ENCODE results near the gene NRSN1. TPM values are rescaled to one million over a fixed set of nuclear protein-coding genes. Genes with fewer than 3 reads are reported as not detected.

Gene NRSN1
- total and polyA plus RNA-seq, 2 of the 13 experiments (the other 11 are each of a cell fraction or from before 2014, with no cell fraction given): not detected

GRCh38 chr6:24147511-24148153, 21.6 kb downstream of the NRSN1 start (continued):
- TF ChIP-seq CSRNP1 (CRISPR knock-in tag; IDR thresholded peaks at IDR 0.05) (0 out of 2 replicates have a peak, but pooled peaks have one; percentile 72), TBX2 (CRISPR knock-in tag; IDR thresholded peaks at IDR 0.05; ENCODE audit: borderline replicate concordance) (no peak), MIER2 (CRISPR knock-in tag; IDR thresholded peaks at IDR 0.05) (no peak), NCOA2 (CRISPR knock-in tag; IDR thresholded peaks at IDR 0.05) (no peak), ZNF724P (CRISPR knock-in tag; IDR thresholded peaks at IDR 0.05; ENCODE audit: borderline replicate concordance) (no peak), PRPF4 (IDR thresholded peaks at IDR 0.05; ENCODE audit: low read depth, low read length, poor library complexity, severe bottlenecking) (no peak), ZNF720 (CRISPR knock-in tag; IDR thresholded peaks at IDR 0.05) (no peak)

GRCh38 chr6:24148154-24148570, 22.1 kb downstream of the NRSN1 start:
- Histone ChIP-seq H3K27me3 (ENCODE audit: control insufficient read depth in 1 of 2, insufficient read depth in 2 of 2, low read length in 2 of 2) (no peaks in the 10 kb centered on the region), H3K4me3 (replicated peaks in 1 of 3; ENCODE audit: insufficient read depth in 1 of 3, low read depth in 2 of 3, low read length in 3 of 3) (peak overlapping the region in 1 of 3 experiments; percentile 15; a peak in 1 of 6 replicates), H3K36me3 (replicated peaks in 1 of 2; ENCODE audit: control insufficient read depth in 1 of 2, insufficient read depth in 2 of 2, low read length in 2 of 2) (no peaks in the 10 kb centered on the region), H3K79me2 (ENCODE audit: insufficient read depth, low read length) (no peaks in the 10 kb centered on the region), H3K9ac (ENCODE audit: insufficient read depth, low read depth, low read length) (no peak overlapping the region), H3K9me3 (ENCODE audit: low read length) (no peaks in the 10 kb centered on the region), H3K27ac (ENCODE audit: extremely low read length, insufficient read depth, low read length) (peak overlapping the region; percentile 84), H3K4me2 (ENCODE audit: low read depth, low read length) (peak overlapping the region; percentile 60), H4K20me1 (ENCODE audit: insufficient read depth, low read length) (no peaks in the 10 kb centered on the region), H3K4me1 (ENCODE audit: insufficient read depth, low read length) (peaks cover 55% of the 10 kb centered on the region), H2AFZ (ENCODE audit: low read length) (no peak overlapping the region)
- BruUV-seq (replicated peaks): no TSS peak
- WGBS (ENCODE audit: low lambda C conversion rate): 6% methylated on average over 3 of the region's 3 CpGs
- ChIA-PET CTCF (ENCODE audit: low intra/inter-chr PET ratio, low total read pairs) (no interaction called here), POLR2A (interaction anchor here (0.9 to 2.1 kb wide), 6 partner anchors 10 to 57 kb away, joined by 3 to 8 read pairs (median 4); partner anchors contain the start of gene NRSN1)
- ATAC-seq: peak; percentile 92
- FAIRE-seq: peak; percentile 97
- intact Hi-C loops (cut with micrococcal nuclease; ENCODE audit: unreplicated experiment) (loop anchor here (1.0 to 10.0 kb wide), 5 partner anchors 22 to 237 kb away; partner anchors contain the start of gene NRSN1), in situ Hi-C loops (cut with HindIII; ENCODE audit: extremely low pct_ligation_motif_present, low pct_unique_long_range_greater_than_20kb) (no loop called here)
- DNase-seq (ENCODE audit: low spot score): peak; percentile 99
- TF ChIP-seq ZNF17 (CRISPR knock-in tag; IDR thresholded peaks at IDR 0.05) (no peak), ZBTB7B (CRISPR knock-in tag; IDR thresholded peaks at IDR 0.05) (peak; percentile 85), FOXA1 (IDR thresholded peaks at IDR 0.05) (peak; percentile 28; the same call in 1 of the 2 replicates), FOXA1 (CRISPR knock-in tag; IDR thresholded peaks at IDR 0.05) (peak; percentile 84), KAT8 (CRISPR knock-in tag; IDR thresholded peaks at IDR 0.05) (peak; percentile 33; the same call in 1 of the 2 replicates), ZNF609 (CRISPR knock-in tag; IDR thresholded peaks at IDR 0.05; ENCODE audit: borderline replicate concordance) (peak; percentile 92), ZNF292 (CRISPR knock-in tag; IDR thresholded peaks at IDR 0.05; ENCODE audit: borderline replicate concordance, low read depth) (peak; percentile 32; the same call in 1 of the 2 replicates), GATAD1 (CRISPR knock-in tag; IDR thresholded peaks at IDR 0.05) (no peak), TOPORS (CRISPR knock-in tag; IDR thresholded peaks at IDR 0.05) (peak; percentile 61; the same call in 1 of the 2 replicates), MBD4 (IDR thresholded peaks at IDR 0.05; ENCODE audit: borderline replicate concordance, low read length) (peak; percentile 81)
